HUES48 (cell line): ENCODE data around the gene MORC2.

Experiments
- H3K27ac ChIP-seq: one replicate; pipeline ENCODE4 v1.7.0; 2013; ENCODE audit warnings: low read depth, low read length, inconsistent platforms
- H3K27me3 ChIP-seq: 2 replicates; pipeline ENCODE4 v1.6.1; 2013; ENCODE audit warnings: mild to moderate bottlenecking, low read length; ENCODE audit not compliant: control insufficient read depth, insufficient read depth
- H3K36me3 ChIP-seq: 2 replicates; pipeline ENCODE4 v1.6.1; 2013; ENCODE audit warnings: low read length; ENCODE audit not compliant: control insufficient read depth, insufficient read depth
- H3K4me1 ChIP-seq: 2 replicates; pipeline ENCODE4 v1.6.1; 2013; ENCODE audit warnings: mild to moderate bottlenecking, low read length; ENCODE audit not compliant: control insufficient read depth, insufficient read depth
- H3K4me3 ChIP-seq: 2 replicates; pipeline ENCODE4 v1.5.1; 2013; ENCODE audit warnings: mild to moderate bottlenecking, low read depth, low read length
- H3K9ac ChIP-seq: 2 replicates; pipeline ENCODE4 v1.6.1; 2013; ENCODE audit warnings: mild to moderate bottlenecking, low read depth, low read length, moderate library complexity
- H3K9me3 ChIP-seq: 2 replicates; pipeline ENCODE4 v1.6.1; 2013; ENCODE audit warnings: low read length; ENCODE audit not compliant: control insufficient read depth, insufficient read depth

The MORC2 gene

DNA sequence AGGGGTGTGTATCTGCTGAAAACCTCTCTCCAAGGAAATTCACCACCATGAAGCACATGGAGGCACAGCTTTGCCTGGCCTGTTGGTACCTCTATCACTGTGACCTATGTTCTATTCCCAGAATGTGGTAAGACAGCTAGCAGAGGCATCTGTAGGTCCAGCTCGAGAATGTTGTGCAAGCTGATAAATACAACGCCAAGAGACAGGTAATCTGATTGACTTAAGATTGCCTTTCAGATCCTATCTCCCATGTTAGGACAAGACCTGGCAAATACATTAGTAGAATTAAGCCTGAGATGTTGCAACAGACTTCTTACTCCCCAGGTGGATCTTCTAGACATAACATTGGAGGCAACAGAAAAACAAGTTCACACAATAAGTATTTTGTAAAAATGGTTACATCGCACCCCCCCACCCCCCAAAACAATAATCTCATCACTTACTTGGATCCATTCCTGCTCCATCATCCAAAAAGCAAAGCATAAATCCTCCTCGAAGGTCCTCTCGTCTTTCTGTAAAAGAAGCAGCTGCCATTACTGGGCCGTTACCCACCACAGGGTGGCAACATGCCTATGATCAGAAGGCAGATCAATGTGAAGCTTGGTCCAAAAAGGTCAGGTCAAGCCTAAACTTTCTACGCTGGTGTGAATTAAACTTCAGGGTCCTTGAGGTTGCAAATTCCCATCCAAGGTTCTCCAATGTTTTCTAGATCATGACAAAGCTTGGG lies 18.5 kb downstream of the MORC2 start:
- H3K9me3 ChIP-seq, result no peaks in the 10 kb centered on the region
- H3K4me3 ChIP-seq, result no peak overlapping the region
- H3K4me1 ChIP-seq, result no peaks in the 10 kb centered on the region
- peaks cover 98% of the 10 kb centered on the region for H3K36me3 ChIP-seq
- H3K9ac ChIP-seq, result no peak overlapping the region
- no peaks in the 10 kb centered on the region for H3K27me3 ChIP-seq
- H3K27ac ChIP-seq, result no peak overlapping the region

DNA sequence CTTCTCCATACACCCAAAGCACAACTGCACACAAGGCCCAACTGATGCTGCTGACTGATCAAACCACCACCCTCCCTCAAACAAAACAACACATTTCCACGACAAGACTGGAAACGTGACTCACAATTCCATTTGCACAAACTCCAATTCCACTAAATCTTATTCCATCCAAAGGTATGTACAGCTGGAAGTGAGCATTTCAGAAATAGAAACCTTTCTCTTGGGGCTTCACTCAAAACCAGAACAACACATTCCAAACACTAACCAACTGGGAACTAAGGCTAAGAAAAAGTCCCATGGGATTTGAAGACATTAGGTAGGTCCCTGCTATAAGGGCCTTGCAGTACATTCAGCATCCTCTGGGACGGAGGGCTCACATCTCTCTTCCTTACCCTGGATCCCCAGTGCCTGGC lies 19.6 kb downstream of the MORC2 start:
- no peaks in the 10 kb centered on the region for H3K9me3 ChIP-seq
- no peak overlapping the region for H3K9ac ChIP-seq
- H3K27ac ChIP-seq, result no peak overlapping the region
- H3K36me3 ChIP-seq, result peaks cover 100% of the 10 kb centered on the region
- H3K4me1 ChIP-seq, result no peaks in the 10 kb centered on the region
- H3K4me3 ChIP-seq, result no peak overlapping the region
- H3K27me3 ChIP-seq, result no peaks in the 10 kb centered on the region

- H3K4me3 ChIP-seq, result no peak overlapping the region
- no peaks in the 10 kb centered on the region for H3K27me3 ChIP-seq
- peaks cover 99% of the 10 kb centered on the region for H3K36me3 ChIP-seq
- no peak overlapping the region for H3K27ac ChIP-seq
- no peak overlapping the region for H3K9ac ChIP-seq
- H3K4me1 ChIP-seq, result no peaks in the 10 kb centered on the region
- no peaks in the 10 kb centered on the region for H3K9me3 ChIP-seq
Observed at GRCh38 chr22:30947816-30948454, 20.6 kb downstream of the MORC2 start.

- Histone ChIP-seq H3K27ac (no peak overlapping the region), H3K4me1 (no peaks in the 10 kb centered on the region), H3K4me3 (no peak overlapping the region), H3K9me3 (no peaks in the 10 kb centered on the region), H3K36me3 (peaks cover 99% of the 10 kb centered on the region), H3K27me3 (no peaks in the 10 kb centered on the region), H3K9ac (no peak overlapping the region)
Observed at GRCh38 chr22:30947173-30947815, 21.3 kb downstream of the MORC2 start.

- H3K9me3 ChIP-seq, result no peaks in the 10 kb centered on the region
- no peaks in the 10 kb centered on the region for H3K27me3 ChIP-seq
- H3K4me3 ChIP-seq, result no peak overlapping the region
- H3K36me3 ChIP-seq, result peaks cover 99% of the 10 kb centered on the region
- no peak overlapping the region for H3K27ac ChIP-seq
- H3K9ac ChIP-seq, result no peak overlapping the region
- H3K4me1 ChIP-seq, result no peaks in the 10 kb centered on the region
Observed at GRCh38 chr22:30946354-30946753, 22.2 kb downstream of the MORC2 start.

- Histone ChIP-seq H3K9ac (no peak overlapping the region), H3K36me3 (peaks cover 99% of the 10 kb centered on the region), H3K4me3 (no peak overlapping the region), H3K4me1 (no peaks in the 10 kb centered on the region), H3K27me3 (no peaks in the 10 kb centered on the region), H3K27ac (no peak overlapping the region), H3K9me3 (no peaks in the 10 kb centered on the region)
Observed at GRCh38 chr22:30945653-30946052, 22.9 kb downstream of the MORC2 start.

DNA sequence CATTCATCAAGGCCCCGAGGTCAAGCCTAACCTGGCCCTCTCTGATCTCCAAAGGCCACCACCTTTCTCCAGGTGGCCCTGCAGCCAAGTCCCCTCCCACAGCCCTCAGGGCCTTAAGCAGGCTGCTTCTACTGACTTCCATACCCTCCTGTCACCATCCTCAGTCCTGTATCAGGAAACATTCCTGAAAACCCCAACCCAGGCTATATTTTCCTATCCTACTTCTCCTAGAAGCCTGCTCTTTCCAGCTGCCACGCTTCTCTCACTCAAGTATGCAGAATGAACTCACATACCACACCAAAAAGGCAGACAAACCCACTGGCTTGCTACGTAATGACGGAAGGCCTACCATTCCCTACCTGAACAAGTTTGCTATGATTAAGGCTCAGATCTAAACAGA lies 23.6 kb downstream of the MORC2 start:
- H3K27me3 ChIP-seq, result no peaks in the 10 kb centered on the region
- no peak overlapping the region for H3K27ac ChIP-seq
- peaks cover 99% of the 10 kb centered on the region for H3K36me3 ChIP-seq
- H3K9ac ChIP-seq, result no peak overlapping the region
- no peaks in the 10 kb centered on the region for H3K9me3 ChIP-seq
- H3K4me3 ChIP-seq, result no peak overlapping the region
- no peaks in the 10 kb centered on the region for H3K4me1 ChIP-seq

GRCh38 chr22:30943368-30943767 lies 25.2 kb downstream of the MORC2 start:
- H3K9ac ChIP-seq, result no peak overlapping the region
- peaks cover 98% of the 10 kb centered on the region for H3K36me3 ChIP-seq
- H3K4me1 ChIP-seq, result no peaks in the 10 kb centered on the region
- no peak overlapping the region for H3K27ac ChIP-seq
- H3K9me3 ChIP-seq, result no peaks in the 10 kb centered on the region
- no peak overlapping the region for H3K4me3 ChIP-seq
- H3K27me3 ChIP-seq, result no peaks in the 10 kb centered on the region

GRCh38 chr22:30941363-30941740 lies 27.2 kb downstream of the MORC2 start:
- Histone ChIP-seq H3K9ac (no peak overlapping the region), H3K27me3 (no peaks in the 10 kb centered on the region), H3K27ac (no peak overlapping the region), H3K4me3 (no peak overlapping the region), H3K9me3 (no peaks in the 10 kb centered on the region), H3K36me3 (peaks cover 98% of the 10 kb centered on the region), H3K4me1 (no peaks in the 10 kb centered on the region)

DNA sequence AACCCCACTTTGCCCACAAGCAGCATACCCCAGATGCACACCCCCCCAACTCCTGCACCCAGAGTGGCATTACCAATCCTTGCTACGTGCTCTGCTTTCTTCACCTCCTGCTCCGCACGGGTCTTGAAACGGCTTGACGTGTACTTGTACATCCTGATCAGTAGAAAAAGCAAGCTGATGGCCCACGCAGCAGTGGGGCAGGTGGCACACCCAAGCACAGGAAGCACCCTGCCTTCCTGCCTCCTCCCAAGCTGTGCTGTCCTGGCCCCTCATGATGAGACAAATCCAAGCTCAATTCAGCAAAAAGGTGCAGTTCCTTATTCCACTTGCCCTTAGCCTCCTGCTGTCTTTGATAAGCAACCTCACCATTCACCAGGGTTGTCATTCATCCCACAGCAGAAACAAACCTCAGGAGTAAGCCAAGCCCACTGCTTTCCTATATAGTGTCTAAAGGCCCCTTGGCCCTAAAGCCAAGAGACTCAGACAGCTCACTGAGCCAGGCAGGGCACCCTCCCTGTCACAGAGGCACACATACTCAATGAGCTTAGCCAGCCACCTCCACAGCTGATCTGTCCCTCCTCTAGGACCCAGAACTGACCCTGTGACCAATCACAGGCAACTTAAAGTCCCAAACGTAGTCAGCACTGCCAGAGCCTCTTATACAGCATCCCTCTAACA lies 27.8 kb downstream of the MORC2 start:
- Histone ChIP-seq H3K9me3 (no peaks in the 10 kb centered on the region), H3K36me3 (peaks cover 98% of the 10 kb centered on the region), H3K27me3 (no peaks in the 10 kb centered on the region), H3K9ac (no peak overlapping the region), H3K4me3 (no peak overlapping the region), H3K4me1 (no peaks in the 10 kb centered on the region), H3K27ac (no peak overlapping the region)

- Histone ChIP-seq H3K27me3 (no peaks in the 10 kb centered on the region), H3K9ac (no peak overlapping the region), H3K4me1 (no peaks in the 10 kb centered on the region), H3K36me3 (peaks cover 96% of the 10 kb centered on the region), H3K27ac (no peak overlapping the region), H3K9me3 (no peaks in the 10 kb centered on the region), H3K4me3 (no peak overlapping the region)
Observed at GRCh38 chr22:30934053-30934452, 34.5 kb downstream of the MORC2 start.
